MM.1S (cell line): Measurements from ENCODE around the gene NRXN3.

ENCODE experiments used
- DNase-seq: peaks from one replicate; pipeline ENCODE4 v3.0.0-alpha.2; 2015
- H2AFZ ChIP-seq: fragments of 300-600 bp; sonication (generic); 2 replicates; pipeline ENCODE4 v1.6.0; 2016; ENCODE audit warnings: antibody characterized with exemption, low read length
- H3F3A ChIP-seq: fragments of 300-600 bp; sonication (generic); 2 replicates; pipeline ENCODE4 v1.6.1; 2016; ENCODE audit warnings: mild to moderate bottlenecking, antibody characterized with exemption, low read length, moderate library complexity, mixed read lengths; ENCODE audit not compliant: insufficient read depth
- H3K27ac ChIP-seq: fragments of 300-600 bp; sonication (generic); 2 replicates; pipeline ENCODE4 v1.5.1; 2016; ENCODE audit warnings: mild to moderate bottlenecking, low read length
- H3K27me3 ChIP-seq: fragments of 300-600 bp; sonication (generic); replicated peaks from 2 replicates; pipeline ENCODE4 v1.6.0; 2016; ENCODE audit warnings: low read length; ENCODE audit not compliant: insufficient read depth
- H3K36me3 ChIP-seq: fragments of 300-600 bp; sonication (generic); replicated peaks from 2 replicates; pipeline ENCODE4 v1.6.1; 2016; ENCODE audit warnings: mild to moderate bottlenecking, low read length, mixed read lengths; ENCODE audit not compliant: insufficient read depth
- H3K4me1 ChIP-seq: fragments of 300-600 bp; sonication (generic); 2 replicates; pipeline ENCODE4 v1.6.1; 2016; ENCODE audit warnings: low read length, mixed read lengths
- H3K4me2 ChIP-seq: fragments of 300-600 bp; sonication (generic); 2 replicates; pipeline ENCODE4 v1.6.0; 2016; ENCODE audit warnings: low read depth, low read length
- H3K4me3 ChIP-seq: fragments of 300-600 bp; sonication (generic); 2 replicates; pipeline ENCODE4 v1.5.1; 2016; ENCODE audit warnings: low read length, mixed read lengths
- H3K79me2 ChIP-seq: fragments of 300-600 bp; sonication (generic); 2 replicates; pipeline ENCODE4 v1.6.1; 2016; ENCODE audit warnings: mixed run types, low read length, mixed read lengths
- H3K9ac ChIP-seq: fragments of 300-600 bp; sonication (generic); 2 replicates; pipeline ENCODE4 v1.6.1; 2016; ENCODE audit warnings: low read length, mixed read lengths
- H3K9me2 ChIP-seq: fragments of 300-600 bp; sonication (generic); replicated peaks from 2 replicates; pipeline ENCODE4 v1.6.1; 2016; ENCODE audit warnings: mild to moderate bottlenecking, low read length, mixed read lengths; ENCODE audit not compliant: insufficient read depth
- H3K9me3 ChIP-seq: fragments of 300-600 bp; sonication (generic); replicated peaks from 2 replicates; pipeline ENCODE4 v1.6.1; 2016; ENCODE audit warnings: mild to moderate bottlenecking, low read length, mixed read lengths; ENCODE audit not compliant: insufficient read depth
- H4K20me1 ChIP-seq: fragments of 300-600 bp; sonication (generic); 2 replicates; pipeline ENCODE4 v1.6.1; 2016; ENCODE audit warnings: mild to moderate bottlenecking, low read length, moderate library complexity, mixed read lengths; ENCODE audit not compliant: insufficient read depth
- EZH2 ChIP-seq: fragments of 300-600 bp; sonication (generic); optimal IDR thresholded peaks from 2 replicates; pipeline ENCODE3; 2017; ENCODE audit warnings: low read depth, mild to moderate bottlenecking, antibody characterized with exemption, low read length, mixed read lengths
- EZH2phosphoT487 ChIP-seq: fragments of 300-600 bp; sonication (generic); IDR thresholded peaks from 2 replicates; pipeline ENCODE4 v1.6.1; 2018; ENCODE audit warnings: antibody characterized with exemption, low read length
- TF ChIP-seq, protein P1 (sequence below): fragments of 300-600 bp; sonication (generic); IDR thresholded peaks from 2 replicates; pipeline ENCODE4 v1.5.1; 2016; ENCODE audit warnings: antibody characterized with exemption, low read length, mixed read lengths

NRXN3 gene

DNA sequence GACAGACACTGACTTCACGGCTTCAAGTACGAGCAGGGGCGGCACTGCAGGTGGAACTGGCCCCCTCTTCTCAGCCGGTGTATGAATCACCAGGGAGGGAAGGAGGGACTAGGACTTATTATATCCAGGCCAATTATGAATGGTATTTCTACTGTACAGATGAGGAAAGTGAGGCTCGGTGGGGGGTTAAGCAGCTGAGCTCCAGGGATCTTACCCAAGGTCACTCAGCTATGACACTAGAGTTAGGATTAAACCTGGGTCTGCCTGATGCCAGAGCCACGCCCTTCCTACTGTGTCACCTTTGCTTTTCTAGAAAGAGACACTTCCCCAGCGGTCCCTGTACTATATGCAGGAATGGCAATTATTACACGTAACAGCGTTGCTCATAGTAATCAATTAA lies 42.2 kb upstream of the NRXN3 start:
- TF ChIP-seq, protein P1, sequence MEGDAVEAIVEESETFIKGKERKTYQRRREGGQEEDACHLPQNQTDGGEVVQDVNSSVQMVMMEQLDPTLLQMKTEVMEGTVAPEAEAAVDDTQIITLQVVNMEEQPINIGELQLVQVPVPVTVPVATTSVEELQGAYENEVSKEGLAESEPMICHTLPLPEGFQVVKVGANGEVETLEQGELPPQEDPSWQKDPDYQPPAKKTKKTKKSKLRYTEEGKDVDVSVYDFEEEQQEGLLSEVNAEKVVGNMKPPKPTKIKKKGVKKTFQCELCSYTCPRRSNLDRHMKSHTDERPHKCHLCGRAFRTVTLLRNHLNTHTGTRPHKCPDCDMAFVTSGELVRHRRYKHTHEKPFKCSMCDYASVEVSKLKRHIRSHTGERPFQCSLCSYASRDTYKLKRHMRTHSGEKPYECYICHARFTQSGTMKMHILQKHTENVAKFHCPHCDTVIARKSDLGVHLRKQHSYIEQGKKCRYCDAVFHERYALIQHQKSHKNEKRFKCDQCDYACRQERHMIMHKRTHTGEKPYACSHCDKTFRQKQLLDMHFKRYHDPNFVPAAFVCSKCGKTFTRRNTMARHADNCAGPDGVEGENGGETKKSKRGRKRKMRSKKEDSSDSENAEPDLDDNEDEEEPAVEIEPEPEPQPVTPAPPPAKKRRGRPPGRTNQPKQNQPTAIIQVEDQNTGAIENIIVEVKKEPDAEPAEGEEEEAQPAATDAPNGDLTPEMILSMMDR = no peak
- TF ChIP-seq EZH2phosphoT487 (no peak), EZH2 (no peak)
- Histone ChIP-seq H3K27ac (no peak overlapping the region), H2AFZ (no peak overlapping the region), H3F3A (no peaks in the 10 kb centered on the region), H3K4me3 (no peak overlapping the region), H3K9ac (no peak overlapping the region), H3K9me2 (no peaks in the 10 kb centered on the region), H3K79me2 (no peaks in the 10 kb centered on the region), H3K4me1 (no peaks in the 10 kb centered on the region), H4K20me1 (no peaks in the 10 kb centered on the region), H3K27me3 (no peaks in the 10 kb centered on the region), H3K36me3 (no peaks in the 10 kb centered on the region), H3K4me2 (no peak overlapping the region), H3K9me3 (no peaks in the 10 kb centered on the region)
- DNase-seq = no peak

GRCh38 chr14:78129375-78129774 lies 40.8 kb upstream of the NRXN3 start:
- Histone ChIP-seq H3K9me2 (no peaks in the 10 kb centered on the region), H3K4me3 (no peak overlapping the region), H3K4me2 (no peak overlapping the region), H3K27me3 (no peaks in the 10 kb centered on the region), H3K36me3 (no peaks in the 10 kb centered on the region), H3F3A (no peaks in the 10 kb centered on the region), H3K9ac (no peak overlapping the region), H3K9me3 (no peaks in the 10 kb centered on the region), H4K20me1 (no peaks in the 10 kb centered on the region), H3K4me1 (no peaks in the 10 kb centered on the region), H2AFZ (no peak overlapping the region), H3K79me2 (no peaks in the 10 kb centered on the region), H3K27ac (no peak overlapping the region)
- DNase-seq = no peak
- no peak for TF ChIP-seq EZH2
- TF ChIP-seq, protein P1 = no peak
- no peak for TF ChIP-seq EZH2phosphoT487

DNA sequence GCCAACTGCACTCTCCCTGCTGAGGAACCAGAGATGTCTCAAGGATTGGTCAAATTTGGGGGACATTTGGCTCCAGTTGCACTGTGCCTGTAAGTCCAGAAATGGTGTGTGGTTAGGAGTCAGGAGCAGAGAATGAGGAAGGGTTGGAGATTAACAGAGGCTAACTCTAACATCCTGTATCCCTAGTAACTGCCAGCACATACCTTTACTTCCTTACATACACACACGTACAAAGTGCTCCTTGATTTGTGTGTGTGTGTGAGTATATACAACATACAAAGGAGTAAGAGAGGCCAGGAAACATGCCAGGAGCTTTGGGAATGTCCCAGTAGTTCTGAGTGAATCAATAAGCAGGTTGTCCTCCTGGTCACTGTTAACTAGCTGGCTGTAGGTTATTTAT lies 39.8 kb upstream of the NRXN3 start:
- H3K9me3 ChIP-seq = no peaks in the 10 kb centered on the region
- no peaks in the 10 kb centered on the region for H3K79me2 ChIP-seq
- TF ChIP-seq EZH2phosphoT487 (no peak), EZH2 (no peak)
- TF ChIP-seq, protein P1 = no peak
- H3K9me2 ChIP-seq = no peaks in the 10 kb centered on the region
- no peak overlapping the region for H3K27ac ChIP-seq
- H3K9ac ChIP-seq = no peak overlapping the region
- H3F3A ChIP-seq = no peaks in the 10 kb centered on the region
- no peak overlapping the region for H3K4me2 ChIP-seq
- no peaks in the 10 kb centered on the region for H3K4me1 ChIP-seq
- no peaks in the 10 kb centered on the region for H4K20me1 ChIP-seq
- no peak for DNase-seq
- H3K4me3 ChIP-seq = no peak overlapping the region
- H3K27me3 ChIP-seq = no peaks in the 10 kb centered on the region
- no peaks in the 10 kb centered on the region for H3K36me3 ChIP-seq
- no peak overlapping the region for H2AFZ ChIP-seq

GRCh38 chr14:78131201-78131600 lies 39.0 kb upstream of the NRXN3 start:
- no peak for DNase-seq
- no peak overlapping the region for H2AFZ ChIP-seq
- no peak for TF ChIP-seq EZH2
- TF ChIP-seq EZH2phosphoT487 = no peak
- TF ChIP-seq, protein P1 = no peak

More at GRCh38 chr14:78131201-78131600, 39.0 kb upstream of the NRXN3 start:
- H3K4me1 ChIP-seq = no peaks in the 10 kb centered on the region
- no peaks in the 10 kb centered on the region for H3K9me2 ChIP-seq
- no peak overlapping the region for H3K27ac ChIP-seq
- H3K9ac ChIP-seq = no peak overlapping the region
- H3K27me3 ChIP-seq = no peaks in the 10 kb centered on the region
- H3K4me2 ChIP-seq = no peak overlapping the region
- H3K9me3 ChIP-seq = no peaks in the 10 kb centered on the region
- no peaks in the 10 kb centered on the region for H3F3A ChIP-seq
- H4K20me1 ChIP-seq = no peaks in the 10 kb centered on the region
- H3K4me3 ChIP-seq = no peak overlapping the region
- H3K79me2 ChIP-seq = no peaks in the 10 kb centered on the region
- H3K36me3 ChIP-seq = no peaks in the 10 kb centered on the region
